GM23338 (cell line): ENCODE data around the gene GNB5. TPM values are rescaled to one million over a fixed set of nuclear protein-coding genes. Genes with fewer than 3 reads are reported as not detected.
A peak's percentile ranks its signal among the peaks of the same experiment; 100 is the strongest.

Experiments
- ATAC-seq: fragments of 200-7000 bp; cut with Tn5 transposase; 3 replicates; pipeline ENCODE4 v1.9.1; 2020
- DNase-seq: peaks from one replicate; pipeline ENCODE4 v3.0.0-alpha.2; 2015; ENCODE audit warnings: low spot score
- H2AFZ ChIP-seq: fragments of 200-600 bp; sonication (generic); 2 replicates; pipeline ENCODE4 v1.8.0; 2016; ENCODE audit warnings: antibody characterized with exemption, mild to moderate bottlenecking, moderate library complexity
- H3F3A ChIP-seq: fragments of 200-600 bp; sonication (generic); replicated peaks from 2 replicates; pipeline ENCODE4 v1.8.0; 2017; ENCODE audit warnings: antibody characterized with exemption, mixed run types, low read depth
- H3K27ac ChIP-seq: fragments of 200-600 bp; sonication (generic); 2 replicates; pipeline ENCODE4 v1.6.1; 2016; ENCODE audit warnings: low read depth
- H3K27me3 ChIP-seq: fragments of 200-600 bp; sonication (generic); 2 replicates; pipeline ENCODE4 v1.8.0; 2016; ENCODE audit warnings: mild to moderate bottlenecking, mixed run types, moderate library complexity; ENCODE audit not compliant: insufficient read depth
- H3K36me3 ChIP-seq: fragments of 200-600 bp; sonication (generic); 2 replicates; pipeline ENCODE4 v1.8.0; 2016; ENCODE audit warnings: mild to moderate bottlenecking; ENCODE audit not compliant: insufficient read depth
- H3K4me1 ChIP-seq: fragments of 200-600 bp; sonication (generic); 2 replicates; pipeline ENCODE4 v1.8.0; 2016; ENCODE audit warnings: mild to moderate bottlenecking, moderate library complexity; ENCODE audit not compliant: insufficient read depth
- H3K4me2 ChIP-seq: fragments of 200-600 bp; sonication (generic); 2 replicates; pipeline ENCODE4 v1.7.1; 2017; ENCODE audit warnings: mixed run types
- H3K4me3 ChIP-seq: fragments of 200-600 bp; sonication (generic); 2 replicates; pipeline ENCODE4 v1.6.1; 2016; ENCODE audit warnings: mixed run types
- H3K79me2 ChIP-seq: fragments of 200-600 bp; sonication (generic); replicated peaks from 2 replicates; pipeline ENCODE4 v1.8.0; 2017; ENCODE audit warnings: mild to moderate bottlenecking; ENCODE audit not compliant: insufficient read depth
- H3K9me2 ChIP-seq: fragments of 200-600 bp; sonication (generic); 2 replicates; pipeline ENCODE4 v1.8.0; 2017; ENCODE audit not compliant: insufficient read depth
- H4K20me1 ChIP-seq: fragments of 200-600 bp; sonication (generic); replicated peaks from 2 replicates; pipeline ENCODE4 v1.8.0; 2017; ENCODE audit warnings: mild to moderate bottlenecking; ENCODE audit not compliant: insufficient read depth
- H3K27ac Mint-ChIP-seq: 2 replicates; pipeline ENCODE4 v1.8.0; 2020; ENCODE audit warnings: inconsistent platforms, mild to moderate bottlenecking, moderate library complexity, mixed read lengths
- H3K27me3 Mint-ChIP-seq: 3 replicates; pipeline ENCODE4 v1.8.0; 2022; ENCODE audit warnings: low read depth, mild to moderate bottlenecking, moderate library complexity, mixed read lengths, inconsistent platforms; ENCODE audit not compliant: insufficient read depth, poor library complexity
- H3K36me3 Mint-ChIP-seq: 3 replicates; pipeline ENCODE4 v1.8.0; 2021; ENCODE audit warnings: low read depth, mild to moderate bottlenecking, inconsistent platforms, moderate library complexity, mixed read lengths
- H3K4me1 Mint-ChIP-seq: 3 replicates; pipeline ENCODE4 v1.8.0; 2020; ENCODE audit warnings: mild to moderate bottlenecking, inconsistent platforms, mixed read lengths
- H3K4me3 Mint-ChIP-seq: 3 replicates; pipeline ENCODE4 v1.8.0; 2021; ENCODE audit warnings: moderate library complexity, mild to moderate bottlenecking, inconsistent platforms, mixed read lengths
- H3K9me3 Mint-ChIP-seq: 3 replicates; pipeline ENCODE4 v1.8.0; 2020; ENCODE audit warnings: moderate library complexity, mild to moderate bottlenecking, inconsistent platforms, mixed read lengths
- EZH2phosphoT487 ChIP-seq: fragments of 200-600 bp; sonication (generic); IDR thresholded peaks from one replicate; pipeline ENCODE4 v1.8.1; 2018; ENCODE audit warnings: antibody characterized with exemption; ENCODE audit not compliant: unreplicated experiment
- JUNB ChIP-seq: IDR thresholded peaks from one replicate; pipeline ENCODE4 v1.6.1; 2016; ENCODE audit warnings: antibody characterized with exemption; ENCODE audit not compliant: unreplicated experiment
- NANOG ChIP-seq: IDR thresholded peaks from 2 replicates; pipeline ENCODE4 v1.6.1; 2016; ENCODE audit warnings: antibody characterized with exemption, borderline replicate concordance
- POLR2AphosphoS5 ChIP-seq: IDR thresholded peaks from 2 replicates; pipeline ENCODE4 v1.6.1; 2016; ENCODE audit warnings: antibody characterized with exemption, low read depth
- STAT1 ChIP-seq: IDR thresholded peaks from one replicate; pipeline ENCODE4 v1.6.1; 2016; ENCODE audit warnings: antibody characterized with exemption; ENCODE audit not compliant: unreplicated experiment
- ZNF331 ChIP-seq: fragments of 250-450 bp; sonication (Bioruptor Pico); IDR thresholded peaks from 2 replicates; pipeline ENCODE4 v1.5.0; 2020; ENCODE audit warnings: low read depth, mild to moderate bottlenecking, moderate library complexity
- polyA plus RNA-seq: library from polyadenylated mRNA; unstranded; fragments of >200 nt; fragmentation: Nextera tagmentation; extraction: Ambion mirVana; gene quantifications from 2 replicates; pipeline ENCODE4 v1.2.1, GENCODE V29; 2016
- total RNA-seq: library from RNA; depleted of rRNA; stranded (reverse); fragments of >200 nt; shearing (Covaris generic); gene quantifications from 2 replicates; pipeline ENCODE4 v1.2.3, GENCODE V29; 2014
- TF ChIP-seq, protein P1 (sequence below): IDR thresholded peaks from 2 replicates; pipeline ENCODE4 v1.6.1; 2016; ENCODE audit warnings: antibody characterized with exemption
- TF ChIP-seq, protein P2 (sequence below): fragments of 250-450 bp; sonication (Bioruptor Pico); IDR thresholded peaks from 2 replicates; pipeline ENCODE4 v1.5.0; 2020; ENCODE audit warnings: mild to moderate bottlenecking, moderate library complexity

Gene GNB5
- total and polyA plus RNA-seq, 2 experiments from 2014 or later: 23.0 to 40.8 TPM

DNA sequence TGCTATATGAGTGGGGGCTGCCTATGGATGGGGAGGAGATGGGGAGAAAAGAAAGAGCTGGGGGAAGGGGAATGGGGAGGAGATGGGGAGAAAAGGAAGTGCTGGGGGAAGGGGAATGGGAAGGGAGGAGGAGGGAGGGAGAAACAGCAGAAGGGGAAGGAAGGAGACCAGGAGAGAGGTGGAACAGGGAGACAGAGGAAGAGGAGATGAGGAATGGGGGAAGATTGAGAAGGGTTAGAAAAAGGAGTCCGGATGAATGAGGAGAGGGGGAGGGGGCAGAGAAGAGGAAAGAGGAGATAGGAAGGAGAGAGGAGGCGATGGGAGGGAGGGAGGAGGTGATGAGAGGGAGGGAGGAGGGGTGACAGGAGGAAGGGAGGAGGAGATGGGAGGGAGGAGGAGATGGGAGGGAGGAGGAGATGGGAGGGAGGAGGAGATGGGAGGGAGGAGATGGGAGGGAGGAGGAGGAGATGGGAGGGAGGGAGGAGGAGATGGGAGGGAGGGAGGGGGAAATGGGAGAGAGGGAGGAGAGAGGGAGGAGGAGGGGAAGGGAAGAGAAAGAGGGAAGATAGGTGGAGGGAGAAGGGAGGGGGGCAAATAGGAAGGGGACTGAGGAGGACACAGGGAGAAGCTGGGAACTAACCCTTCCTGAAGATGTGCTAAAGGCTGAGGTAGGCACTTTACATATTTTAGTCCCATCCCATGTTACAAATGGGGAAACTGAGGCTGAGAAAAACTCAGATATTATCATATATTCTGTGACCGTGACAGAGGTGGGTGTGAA lies 72.0 kb downstream of the GNB5 start:
- H3F3A ChIP-seq: no peaks in the 10 kb centered on the region
- ATAC-seq (no peak), DNase-seq (peak; percentile 54)
- Mint-ChIP-seq H3K9me3 (no peaks in the 10 kb centered on the region), H3K27ac (no peak overlapping the region), H3K4me3 (no peak overlapping the region; the same call in 2 of the 3 replicates), H3K27me3 (peaks cover 6% of the 10 kb centered on the region), H3K4me1 (peaks cover 21% of the 10 kb centered on the region), H3K36me3 (no peaks in the 10 kb centered on the region)
- H3K79me2 ChIP-seq: no peaks in the 10 kb centered on the region
- no peaks in the 10 kb centered on the region for H4K20me1 ChIP-seq
- H2AFZ ChIP-seq: no peak overlapping the region
- H3K27me3 ChIP-seq: peaks cover 3% of the 10 kb centered on the region; the same call in 1 of the 2 replicates
- no peak for TF ChIP-seq POLR2AphosphoS5
- TF ChIP-seq NANOG: no peak
- TF ChIP-seq ZNF331 (CRISPR knock-in tag): no peak
- TF ChIP-seq, protein P1, sequence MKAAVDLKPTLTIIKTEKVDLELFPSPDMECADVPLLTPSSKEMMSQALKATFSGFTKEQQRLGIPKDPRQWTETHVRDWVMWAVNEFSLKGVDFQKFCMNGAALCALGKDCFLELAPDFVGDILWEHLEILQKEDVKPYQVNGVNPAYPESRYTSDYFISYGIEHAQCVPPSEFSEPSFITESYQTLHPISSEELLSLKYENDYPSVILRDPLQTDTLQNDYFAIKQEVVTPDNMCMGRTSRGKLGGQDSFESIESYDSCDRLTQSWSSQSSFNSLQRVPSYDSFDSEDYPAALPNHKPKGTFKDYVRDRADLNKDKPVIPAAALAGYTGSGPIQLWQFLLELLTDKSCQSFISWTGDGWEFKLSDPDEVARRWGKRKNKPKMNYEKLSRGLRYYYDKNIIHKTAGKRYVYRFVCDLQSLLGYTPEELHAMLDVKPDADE: no peak
- no peak for TF ChIP-seq JUNB
- no peak for TF ChIP-seq STAT1
- no peak overlapping the region for H3K4me2 ChIP-seq
- peaks cover 7% of the 10 kb centered on the region; the same call in 1 of the 2 replicates for H3K4me1 ChIP-seq
- H3K27ac ChIP-seq: no peak overlapping the region
- H3K9me2 ChIP-seq: no peaks in the 10 kb centered on the region
- H3K36me3 ChIP-seq: no peaks in the 10 kb centered on the region
- H3K4me3 ChIP-seq: no peak overlapping the region

DNA sequence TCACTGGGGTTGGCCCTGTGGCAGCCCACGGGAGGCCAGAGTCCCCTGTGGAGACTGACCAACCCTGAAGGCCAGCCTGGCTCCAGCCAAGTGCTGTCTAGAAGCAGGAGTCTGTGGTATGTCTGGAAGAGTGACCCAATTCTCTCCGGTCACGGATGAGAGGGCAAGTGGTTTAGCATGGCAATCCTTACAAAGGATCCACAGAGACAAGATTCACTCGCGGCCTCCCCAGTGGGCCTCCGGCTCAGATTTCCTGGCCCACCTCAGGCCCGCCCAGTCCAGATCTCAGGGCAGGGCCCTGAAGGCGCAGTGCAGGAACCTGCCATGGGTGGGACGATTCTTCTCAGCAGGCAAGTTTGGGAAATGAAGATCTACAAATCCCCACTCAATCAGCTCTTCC lies 73.6 kb downstream of the GNB5 start:
- H2AFZ ChIP-seq: no peak overlapping the region
- H3K9me2 ChIP-seq: no peaks in the 10 kb centered on the region
- H3K4me1 Mint-ChIP-seq: peaks cover 21% of the 10 kb centered on the region
- H3K4me1 ChIP-seq: peaks cover 7% of the 10 kb centered on the region; the same call in 1 of the 2 replicates
- H3K79me2 ChIP-seq: no peaks in the 10 kb centered on the region
- H3F3A ChIP-seq: no peaks in the 10 kb centered on the region
- H3K4me2 ChIP-seq: no peak overlapping the region
- H3K27ac ChIP-seq: no peak overlapping the region
- H4K20me1 ChIP-seq: no peaks in the 10 kb centered on the region
- H3K4me3 ChIP-seq: no peak overlapping the region
- H3K9me3 Mint-ChIP-seq: 0 out of 3 replicates have a peak, but pooled peaks cover 5% of the 10 kb centered on the region
- peak overlapping the region; percentile 14; the same call in 1 of the 2 replicates for H3K27ac Mint-ChIP-seq
- peaks cover 15% of the 10 kb centered on the region for H3K27me3 Mint-ChIP-seq
- H3K27me3 ChIP-seq: peaks cover 19% of the 10 kb centered on the region
- H3K36me3 ChIP-seq: no peaks in the 10 kb centered on the region
- ATAC-seq (no peak), DNase-seq (no peak)
- no peaks in the 10 kb centered on the region for H3K36me3 Mint-ChIP-seq
- no peak overlapping the region for H3K4me3 Mint-ChIP-seq
- TF ChIP-seq, protein P2, sequence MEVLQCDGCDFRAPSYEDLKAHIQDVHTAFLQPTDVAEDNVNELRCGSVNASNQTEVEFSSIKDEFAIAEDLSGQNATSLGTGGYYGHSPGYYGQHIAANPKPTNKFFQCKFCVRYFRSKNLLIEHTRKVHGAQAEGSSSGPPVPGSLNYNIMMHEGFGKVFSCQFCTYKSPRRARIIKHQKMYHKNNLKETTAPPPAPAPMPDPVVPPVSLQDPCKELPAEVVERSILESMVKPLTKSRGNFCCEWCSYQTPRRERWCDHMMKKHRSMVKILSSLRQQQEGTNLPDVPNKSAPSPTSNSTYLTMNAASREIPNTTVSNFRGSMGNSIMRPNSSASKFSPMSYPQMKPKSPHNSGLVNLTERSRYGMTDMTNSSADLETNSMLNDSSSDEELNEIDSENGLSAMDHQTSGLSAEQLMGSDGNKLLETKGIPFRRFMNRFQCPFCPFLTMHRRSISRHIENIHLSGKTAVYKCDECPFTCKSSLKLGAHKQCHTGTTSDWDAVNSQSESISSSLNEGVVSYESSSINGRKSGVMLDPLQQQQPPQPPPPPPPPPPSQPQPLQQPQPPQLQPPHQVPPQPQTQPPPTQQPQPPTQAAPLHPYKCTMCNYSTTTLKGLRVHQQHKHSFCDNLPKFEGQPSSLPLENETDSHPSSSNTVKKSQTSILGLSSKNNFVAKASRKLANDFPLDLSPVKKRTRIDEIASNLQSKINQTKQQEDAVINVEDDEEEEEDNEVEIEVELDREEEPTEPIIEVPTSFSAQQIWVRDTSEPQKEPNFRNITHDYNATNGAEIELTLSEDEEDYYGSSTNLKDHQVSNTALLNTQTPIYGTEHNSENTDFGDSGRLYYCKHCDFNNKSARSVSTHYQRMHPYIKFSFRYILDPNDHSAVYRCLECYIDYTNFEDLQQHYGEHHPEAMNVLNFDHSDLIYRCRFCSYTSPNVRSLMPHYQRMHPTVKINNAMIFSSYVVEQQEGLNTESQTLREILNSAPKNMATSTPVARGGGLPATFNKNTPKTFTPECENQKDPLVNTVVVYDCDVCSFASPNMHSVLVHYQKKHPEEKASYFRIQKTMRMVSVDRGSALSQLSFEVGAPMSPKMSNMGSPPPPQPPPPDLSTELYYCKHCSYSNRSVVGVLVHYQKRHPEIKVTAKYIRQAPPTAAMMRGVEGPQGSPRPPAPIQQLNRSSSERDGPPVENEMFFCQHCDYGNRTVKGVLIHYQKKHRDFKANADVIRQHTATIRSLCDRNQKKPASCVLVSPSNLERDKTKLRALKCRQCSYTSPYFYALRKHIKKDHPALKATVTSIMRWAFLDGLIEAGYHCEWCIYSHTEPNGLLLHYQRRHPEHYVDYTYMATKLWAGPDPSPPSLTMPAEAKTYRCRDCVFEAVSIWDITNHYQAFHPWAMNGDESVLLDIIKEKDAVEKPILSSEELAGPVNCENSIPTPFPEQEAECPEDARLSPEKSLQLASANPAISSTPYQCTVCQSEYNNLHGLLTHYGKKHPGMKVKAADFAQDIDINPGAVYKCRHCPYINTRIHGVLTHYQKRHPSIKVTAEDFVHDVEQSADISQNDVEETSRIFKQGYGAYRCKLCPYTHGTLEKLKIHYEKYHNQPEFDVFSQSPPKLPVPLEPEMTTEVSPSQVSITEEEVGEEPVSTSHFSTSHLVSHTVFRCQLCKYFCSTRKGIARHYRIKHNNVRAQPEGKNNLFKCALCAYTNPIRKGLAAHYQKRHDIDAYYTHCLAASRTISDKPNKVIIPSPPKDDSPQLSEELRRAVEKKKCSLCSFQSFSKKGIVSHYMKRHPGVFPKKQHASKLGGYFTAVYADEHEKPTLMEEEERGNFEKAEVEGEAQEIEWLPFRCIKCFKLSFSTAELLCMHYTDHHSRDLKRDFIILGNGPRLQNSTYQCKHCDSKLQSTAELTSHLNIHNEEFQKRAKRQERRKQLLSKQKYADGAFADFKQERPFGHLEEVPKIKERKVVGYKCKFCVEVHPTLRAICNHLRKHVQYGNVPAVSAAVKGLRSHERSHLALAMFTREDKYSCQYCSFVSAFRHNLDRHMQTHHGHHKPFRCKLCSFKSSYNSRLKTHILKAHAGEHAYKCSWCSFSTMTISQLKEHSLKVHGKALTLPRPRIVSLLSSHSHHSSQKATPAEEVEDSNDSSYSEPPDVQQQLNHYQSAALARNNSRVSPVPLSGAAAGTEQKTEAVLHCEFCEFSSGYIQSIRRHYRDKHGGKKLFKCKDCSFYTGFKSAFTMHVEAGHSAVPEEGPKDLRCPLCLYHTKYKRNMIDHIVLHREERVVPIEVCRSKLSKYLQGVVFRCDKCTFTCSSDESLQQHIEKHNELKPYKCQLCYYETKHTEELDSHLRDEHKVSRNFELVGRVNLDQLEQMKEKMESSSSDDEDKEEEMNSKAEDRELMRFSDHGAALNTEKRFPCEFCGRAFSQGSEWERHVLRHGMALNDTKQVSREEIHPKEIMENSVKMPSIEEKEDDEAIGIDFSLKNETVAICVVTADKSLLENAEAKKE (CRISPR knock-in tag): no peak
- TF ChIP-seq JUNB (no peak), POLR2AphosphoS5 (no peak), EZH2phosphoT487 (no peak), STAT1 (no peak)
- TF ChIP-seq, protein P1: no peak
